Measurements from ENCODE around the gene ANO7.
"Not testable (repeated sequence)": the region's sequence is repeated elsewhere in the genome, so short reads cannot be mapped to it uniquely, and the experiment has no call there.

Gene ANO7

GRCh38 chr2:241190291-241190981, 2.0 kb downstream of the ANO7 start:
- DNase-seq (ENCODE audit: low read depth): no peak

DNA sequence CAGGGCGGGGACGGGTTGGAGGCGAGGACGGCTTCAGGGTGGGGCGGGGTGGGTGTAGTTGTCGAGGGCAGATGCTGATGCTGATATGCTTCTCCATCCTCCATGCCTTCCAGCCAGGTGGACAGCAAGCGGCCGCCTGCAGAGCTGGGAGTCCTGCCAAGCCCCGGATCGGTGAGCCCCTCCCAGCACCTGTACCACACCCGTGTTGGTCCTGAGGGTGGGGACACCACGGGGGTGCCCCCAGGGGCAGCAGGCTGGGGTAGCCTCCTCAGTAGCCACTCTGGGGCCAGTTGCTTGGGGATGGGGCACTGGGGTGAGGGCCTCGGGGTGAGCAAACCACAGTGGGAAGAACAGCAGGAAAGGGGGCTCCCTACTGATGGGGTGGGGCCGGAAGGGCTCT, 2.6 kb downstream of the ANO7 start:
- no peak for DNase-seq (ENCODE audit: low read depth)

GRCh38 chr2:241193271-241193670, 4.8 kb downstream of the ANO7 start:
- no peak for DNase-seq (ENCODE audit: low read depth)

- no peak for DNase-seq (ENCODE audit: low read depth)
Observed at GRCh38 chr2:241194811-241195210, 6.3 kb downstream of the ANO7 start.

- no peak for DNase-seq (ENCODE audit: low read depth)
Observed at GRCh38 chr2:241195506-241196130, 7.1 kb downstream of the ANO7 start.

DNA sequence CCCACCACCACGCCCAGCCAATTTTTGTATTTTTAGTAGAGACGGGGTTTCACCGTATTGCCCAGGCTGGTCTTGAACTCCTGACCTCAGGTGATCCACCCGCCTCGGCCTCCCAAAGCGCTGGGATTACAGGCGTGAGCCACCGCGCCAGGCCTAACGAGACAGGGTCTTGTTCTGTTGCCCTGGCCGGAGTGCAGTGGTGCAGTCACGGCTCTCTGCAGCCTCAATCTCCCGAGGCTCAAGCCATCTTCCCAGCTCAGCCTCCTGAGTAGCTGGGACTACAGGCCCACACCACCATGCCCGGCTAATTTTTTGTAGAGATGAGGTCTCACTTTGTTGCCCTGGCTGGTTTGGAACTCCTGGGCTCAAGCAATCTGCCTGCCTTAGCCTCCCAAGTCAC, 8.8 kb downstream of the ANO7 start:
- not testable (repeated sequence) for DNase-seq (ENCODE audit: low read depth)

DNA sequence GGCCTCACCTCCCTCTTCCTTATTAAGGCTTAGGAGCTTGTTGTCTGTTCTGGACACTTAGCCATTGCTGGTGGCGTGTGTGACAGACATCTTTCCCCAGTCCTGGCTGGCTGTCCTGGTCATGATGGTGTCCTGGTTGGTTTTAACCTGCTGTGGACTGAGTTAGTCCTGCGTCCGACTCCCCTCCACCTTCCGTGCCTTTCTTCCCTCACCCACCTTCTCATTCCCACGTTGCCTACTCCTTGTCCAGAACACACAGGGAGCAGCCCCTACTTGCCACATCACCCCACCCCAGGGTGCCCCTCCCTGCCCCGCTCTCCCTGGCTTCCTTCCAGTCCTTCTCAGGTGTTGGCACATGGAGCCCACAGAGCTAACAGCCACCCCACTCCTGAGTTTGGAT, 9.5 kb downstream of the ANO7 start:
- no peak for DNase-seq (ENCODE audit: low read depth)

- no peak for DNase-seq (ENCODE audit: low read depth)
Observed at GRCh38 chr2:241198381-241199279, 10.2 kb downstream of the ANO7 start.

GRCh38 chr2:241199286-241199685, 10.8 kb downstream of the ANO7 start:
- DNase-seq (ENCODE audit: low read depth): no peak

GRCh38 chr2:241199897-241200821, 11.7 kb downstream of the ANO7 start:
- DNase-seq (ENCODE audit: low read depth): no peak

- DNase-seq (ENCODE audit: low read depth): no peak
Observed at GRCh38 chr2:241200822-241201395, 12.4 kb downstream of the ANO7 start.

DNA sequence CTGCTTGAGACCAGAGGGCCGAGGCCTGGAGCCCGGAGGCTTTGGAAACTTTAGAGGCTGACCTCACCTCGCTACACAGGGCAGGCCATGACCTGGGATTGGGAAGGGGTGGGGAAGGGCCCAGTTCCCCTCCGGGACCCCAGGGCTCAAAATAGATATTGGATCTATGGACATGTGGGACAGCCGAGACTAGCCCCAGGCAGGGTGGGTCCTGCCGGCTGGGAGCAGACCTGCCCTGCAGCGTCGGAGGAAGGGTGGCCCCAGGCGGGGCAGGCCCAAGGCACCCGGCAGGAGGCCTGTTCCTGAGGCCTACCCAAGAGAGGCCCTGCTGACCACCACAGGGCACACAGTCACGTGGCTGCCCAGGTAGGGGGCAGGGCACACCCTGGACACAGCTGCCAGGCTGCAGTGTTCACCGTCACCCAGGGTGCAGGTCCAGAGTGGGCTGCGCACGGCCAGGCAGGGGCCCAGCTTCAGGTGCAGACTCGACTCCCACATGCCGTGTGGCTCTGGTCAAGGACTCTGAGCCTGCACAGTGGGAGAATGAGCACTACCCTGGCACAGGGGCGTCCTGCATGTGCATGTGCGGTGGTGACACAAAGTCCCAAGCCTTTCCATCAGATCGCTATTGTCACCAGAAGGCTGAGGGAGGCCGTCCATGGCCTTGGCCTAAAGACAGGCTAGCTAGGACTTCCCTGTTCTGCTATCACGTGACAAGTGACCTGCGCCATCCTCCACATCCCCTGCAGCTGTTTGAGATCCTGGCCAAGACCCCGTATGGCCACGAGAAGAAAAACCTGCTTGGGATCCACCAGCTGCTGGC, 13.2 kb downstream of the ANO7 start:
- DNase-seq (ENCODE audit: low read depth): no peak

DNA sequence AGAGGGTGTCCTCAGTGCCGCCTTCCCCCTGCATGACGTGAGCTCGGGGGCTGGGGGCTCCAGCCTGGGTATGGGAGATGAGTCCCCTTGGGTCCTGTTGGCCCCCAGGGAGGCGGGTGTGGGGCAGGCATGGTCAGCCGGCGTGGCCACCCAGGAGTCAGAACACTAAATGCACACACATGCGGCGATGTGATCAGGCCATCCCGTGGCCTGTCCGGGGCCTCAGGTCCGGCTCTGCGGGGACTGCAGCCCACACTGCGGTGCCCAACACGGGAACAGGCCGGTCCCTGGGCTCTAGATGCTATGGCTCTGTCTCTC, 13.8 kb downstream of the ANO7 start:
- DNase-seq (ENCODE audit: low read depth): no peak

GRCh38 chr2:241202681-241203080, 14.2 kb downstream of the ANO7 start:
- no peak for DNase-seq (ENCODE audit: low read depth)

GRCh38 chr2:241203218-241204009, 14.9 kb downstream of the ANO7 start:
- DNase-seq (ENCODE audit: low read depth): no peak

DNA sequence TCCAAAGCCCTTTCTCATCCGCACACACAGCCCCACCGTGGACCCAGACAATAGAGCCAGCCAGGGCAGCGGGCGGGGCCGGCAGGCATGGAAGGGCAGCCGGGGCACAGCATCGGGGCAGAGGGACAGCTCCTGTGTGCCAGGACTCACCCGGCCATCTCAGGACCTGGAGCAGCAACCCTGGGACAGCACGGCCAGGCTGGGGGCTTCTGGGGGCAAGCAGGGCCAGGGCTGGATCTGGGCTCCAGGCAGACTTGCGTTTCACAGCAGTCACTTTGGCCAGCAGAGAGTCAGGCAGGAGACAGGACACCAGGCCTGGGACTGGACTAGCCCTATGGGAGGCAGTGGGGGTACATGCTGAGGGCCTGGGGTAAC, 15.5 kb downstream of the ANO7 start:
- DNase-seq (ENCODE audit: low read depth): no peak

DNA sequence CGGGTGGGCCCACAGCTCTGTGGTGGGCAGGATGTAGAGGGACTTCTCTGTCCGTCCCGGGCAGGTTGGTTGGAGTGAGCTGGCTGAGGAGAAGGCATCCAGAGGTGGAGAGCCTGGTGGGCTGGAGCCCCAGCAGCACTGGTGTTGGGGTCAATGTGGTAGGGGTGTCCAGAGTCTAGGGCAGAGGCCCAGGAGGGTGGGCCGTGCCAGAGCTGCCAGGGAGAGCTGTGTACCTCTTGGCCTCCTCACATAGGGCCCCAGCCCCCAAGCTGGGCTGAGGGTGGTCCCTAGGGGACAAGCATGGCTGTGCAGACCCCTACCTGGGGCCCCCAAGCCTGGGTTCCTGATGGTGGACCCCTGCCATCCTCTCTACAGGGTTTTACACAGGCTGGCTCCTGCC, 16.0 kb downstream of the ANO7 start:
- no peak for DNase-seq (ENCODE audit: low read depth)

GRCh38 chr2:241205086-241205485, 16.6 kb downstream of the ANO7 start:
- DNase-seq (ENCODE audit: low read depth): no peak

DNA sequence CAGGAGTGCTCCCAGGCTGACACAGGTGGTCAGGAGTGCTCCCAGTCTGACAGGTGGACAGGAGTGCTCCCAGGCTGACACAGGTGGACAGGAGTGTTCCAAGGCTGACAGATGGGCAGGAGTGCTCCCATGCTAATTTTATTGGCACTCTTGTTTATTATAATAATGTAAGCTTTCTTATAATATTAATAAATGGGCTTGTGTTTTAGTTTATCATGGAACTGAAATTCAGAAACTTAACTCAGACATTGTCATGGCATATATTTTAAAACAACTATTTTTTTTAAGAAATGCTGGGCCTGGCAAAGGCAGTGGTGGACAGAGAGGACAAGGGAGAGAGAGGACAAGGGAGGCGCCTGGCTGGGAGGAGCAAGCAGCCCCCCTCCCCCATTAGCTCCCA, 18.7 kb downstream of the ANO7 start:
- DNase-seq (ENCODE audit: low read depth): no peak

GRCh38 chr2:241207641-241208040, 19.2 kb downstream of the ANO7 start:
- DNase-seq (ENCODE audit: low read depth): no peak

All from activated T-cell treated with anti-CD3 and anti-CD28 coated beads for 1 hour (primary cell).